Left lung (tissue), 10 donors: ENCODE data around the gene RNPC3. TPM values are rescaled to one million over a fixed set of nuclear protein-coding genes. Genes with fewer than 3 reads are reported as not detected.
"Not testable (repeated sequence)": the region's sequence is repeated elsewhere in the genome, so short reads cannot be mapped to it uniquely, and the experiment has no call there.

Experiments used
- ATAC-seq: fragments of 200-7000 bp; cut with Tn5 transposase; one replicate; pipeline ENCODE4 v1.9.1; 2020; ENCODE audit warnings: moderate library complexity
- DNase-seq, 4 donors: peaks; one replicate each; pipeline ENCODE4 v3.0.0-alpha.2; 2013 to 2020
- H3K27ac ChIP-seq, 2 donors: fragments of 200-600 bp; sonication (generic) in 1 of 2; one replicate each; pipeline versions ENCODE4 v1.5.0 to v1.8.0; 2020 to 2021
- H3K27me3 ChIP-seq, 2 donors: fragments of 200-600 bp; sonication (generic) in 1 of 2; one replicate each; pipeline versions ENCODE4 v1.5.0 to v1.8.0; 2020 to 2021
- H3K36me3 ChIP-seq, 2 donors: fragments of 200-600 bp; sonication (generic) in 1 of 2; one replicate each; pipeline versions ENCODE4 v1.5.0 to v1.8.0; 2020 to 2021
- H3K4me1 ChIP-seq, 2 donors: fragments of 200-600 bp; one replicate each; pipeline ENCODE4 v1.8.0; 2021
- H3K4me3 ChIP-seq, 2 donors: fragments of 200-600 bp; sonication (generic) in 1 of 2; one replicate each; pipeline versions ENCODE4 v1.5.0 to v1.8.0; 2020 to 2021; ENCODE audit warnings: mild to moderate bottlenecking in 1 of 2
- H3K9me3 ChIP-seq, 2 donors: fragments of 200-600 bp; sonication (generic) in 1 of 2; one replicate each; pipeline versions ENCODE4 v1.5.0 to v1.8.0; 2020 to 2021
- CTCF ChIP-seq, 2 donors: fragments of 200-600 bp; sonication (generic) in 1 of 2; IDR thresholded peaks; one replicate each; pipeline versions ENCODE4 v1.5.0 to v1.8.0; 2021; ENCODE audit warnings: antibody characterized with exemption in 2 of 2
- intact Hi-C, 2 donors: fragments of 100-400 bp; cut with DNase I; formaldehyde crosslinking; loops; one replicate each; pipeline versions ENCODE4 v1.11.2 to v1.14.2; 2022
- polyA plus RNA-seq, 6 donors: library from polyadenylated mRNA; unstranded; fragments of 120-200 nt; gene quantifications; one replicate each; pipeline ENCODE4 v1.2.1, GENCODE V29; 2013; ENCODE audit not compliant: insufficient read length in 6 of 6
- total RNA-seq, 2 donors: library from RNA; stranded (reverse); fragmentation: NEBNext Ultra II Directional; extraction: Animal tissue kit (Norgen Biotek cat#: 25700); gene quantifications; one replicate each; pipeline ENCODE4 v1.2.1, GENCODE V29; 2021
- donor health status: DM: no; HTN: yes; CAD: no.
- donor health status: DM: no; HTN: no; CAD: no.

Gene RNPC3
- total and polyA plus RNA-seq, 8 donors = 21.2 to 75.6 (median 58.0) TPM

- Histone ChIP-seq H3K36me3 (no peaks in the 10 kb centered on the region), H3K27ac (no peak overlapping the region), H3K27me3 (no peaks in the 10 kb centered on the region), H3K9me3 (peaks cover 0 to 14% of the 10 kb centered on the region in 2 donors), H3K4me3 (no peak overlapping the region), H3K4me1 (no peaks in the 10 kb centered on the region)
- no peak for TF ChIP-seq CTCF (IDR thresholded peaks at IDR 0.05)
- ATAC-seq (no peak), DNase-seq (no peak)
- intact Hi-C loops = no loop called here
Measured at GRCh38 chr1:103583887-103584286, 58.4 kb downstream of the RNPC3 start.

DNA sequence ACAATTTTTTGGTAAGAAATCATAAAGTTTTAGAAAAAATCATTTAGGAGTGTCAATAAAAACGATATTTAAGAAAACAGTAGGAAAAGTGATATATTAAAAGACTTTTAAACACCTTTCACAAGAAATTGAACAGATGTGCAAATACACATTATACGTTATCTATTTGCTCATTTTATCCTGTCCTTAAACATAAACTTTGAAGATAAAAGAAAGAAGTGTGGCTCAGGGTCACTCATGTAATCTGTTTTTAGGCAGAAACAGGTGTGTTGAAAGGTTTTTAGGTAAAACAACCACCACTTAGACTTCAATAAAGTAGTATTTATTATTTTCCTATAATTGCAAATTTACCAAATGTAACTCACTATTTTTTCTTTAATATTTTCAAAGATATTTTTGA is 59.0 kb downstream of the RNPC3 start:
- Histone ChIP-seq H3K9me3 (peaks cover 0 to 19% of the 10 kb centered on the region in 2 donors), H3K36me3 (no peaks in the 10 kb centered on the region), H3K27me3 (no peaks in the 10 kb centered on the region), H3K27ac (no peak overlapping the region), H3K4me1 (no peaks in the 10 kb centered on the region), H3K4me3 (no peak overlapping the region)
- intact Hi-C loops = no loop called here
- ATAC-seq (no peak), DNase-seq (no peak)
- no peak for TF ChIP-seq CTCF (IDR thresholded peaks at IDR 0.05)

DNA sequence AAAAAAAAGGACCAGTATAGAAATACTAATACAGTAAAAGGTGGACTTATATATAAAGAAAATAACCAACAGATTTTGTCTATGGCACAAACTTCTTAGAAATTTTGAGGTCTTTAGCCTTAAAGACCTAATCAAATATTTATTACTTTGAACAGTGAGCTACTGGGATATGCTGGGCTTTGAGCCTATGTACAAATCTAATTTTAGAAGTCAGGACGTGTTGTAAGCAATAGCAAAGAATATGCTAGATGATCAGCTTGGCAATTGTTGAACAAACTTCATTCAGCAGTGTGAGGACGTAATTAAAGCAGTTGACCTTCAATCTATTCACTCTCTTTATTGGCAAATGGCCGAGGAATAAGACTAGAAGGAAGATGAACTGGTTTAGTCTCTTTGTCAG is 77.2 kb downstream of the RNPC3 start:
- H3K4me3 ChIP-seq, H3K27ac ChIP-seq, H3K36me3 ChIP-seq, ATAC-seq, DNase-seq, H3K4me1 ChIP-seq, H3K9me3 ChIP-seq, intact Hi-C loops, H3K27me3 ChIP-seq: not testable (repeated sequence)

Other genes with a start within 250 kb of the RNPC3 start
- 10 to 100 TPM; 10.1 to 14.5 TPM for gene AMY2B, start 45.9 kb downstream of the RNPC3 start, total RNA-seq
- gene AMY2B, start 45.9 kb downstream of the RNPC3 start, polyA plus RNA-seq = 10 to 100 TPM; 26.8 to 44.9 (median 36.0) TPM
- not detected for gene AMY2A, start 91.7 kb downstream of the RNPC3 start, total RNA-seq
- under 1 TPM in 4 of 6 donors, not detected in 2; 0.35 to 0.84 (median 0.46) TPM for gene AMY2A, start 91.7 kb downstream of the RNPC3 start, polyA plus RNA-seq
- gene AMY1A, start 130.1 kb downstream of the RNPC3 start, total RNA-seq = 1 to 10 TPM; 2.5 to 9.1 TPM
- gene AMY1A, start 130.1 kb downstream of the RNPC3 start, polyA plus RNA-seq = 1 to 10 TPM in 1 of 6 donors, under 1 TPM in 3, not detected in 2; 0.17 to 1.7 (median 0.37) TPM
- 1 to 10 TPM; 2.5 to 5.2 TPM for gene AMY1B, start 170.5 kb downstream of the RNPC3 start, total RNA-seq
- 1 to 10 TPM in 1 of 6 donors, under 1 TPM in 3, not detected in 2; 0.17 to 2.3 (median 0.38) TPM for gene AMY1B, start 170.5 kb downstream of the RNPC3 start, polyA plus RNA-seq
- 10 to 100 TPM in 1 of 2 donors, 1 to 10 TPM in 1; 3.7 to 30.9 TPM for gene AMY1C, start 224.2 kb downstream of the RNPC3 start, total RNA-seq
- gene AMY1C, start 224.2 kb downstream of the RNPC3 start, polyA plus RNA-seq = 1 to 10 TPM in 5 of 6 donors, under 1 TPM in 1; 0.73 to 6.0 (median 3.6) TPM